Activated T-helper 1 cell treated with Interleukin-2 at 50 U/mL for 16 hours (primary cell): Measurements from ENCODE around the gene NACC1.
A peak's percentile ranks its signal among the peaks of the same experiment; 100 is the strongest.

ENCODE experiments used
- DNase-seq: peaks from one replicate; pipeline ENCODE4 v3.0.0-alpha.2; 2020; ENCODE audit warnings: low read depth

Gene NACC1

DNA sequence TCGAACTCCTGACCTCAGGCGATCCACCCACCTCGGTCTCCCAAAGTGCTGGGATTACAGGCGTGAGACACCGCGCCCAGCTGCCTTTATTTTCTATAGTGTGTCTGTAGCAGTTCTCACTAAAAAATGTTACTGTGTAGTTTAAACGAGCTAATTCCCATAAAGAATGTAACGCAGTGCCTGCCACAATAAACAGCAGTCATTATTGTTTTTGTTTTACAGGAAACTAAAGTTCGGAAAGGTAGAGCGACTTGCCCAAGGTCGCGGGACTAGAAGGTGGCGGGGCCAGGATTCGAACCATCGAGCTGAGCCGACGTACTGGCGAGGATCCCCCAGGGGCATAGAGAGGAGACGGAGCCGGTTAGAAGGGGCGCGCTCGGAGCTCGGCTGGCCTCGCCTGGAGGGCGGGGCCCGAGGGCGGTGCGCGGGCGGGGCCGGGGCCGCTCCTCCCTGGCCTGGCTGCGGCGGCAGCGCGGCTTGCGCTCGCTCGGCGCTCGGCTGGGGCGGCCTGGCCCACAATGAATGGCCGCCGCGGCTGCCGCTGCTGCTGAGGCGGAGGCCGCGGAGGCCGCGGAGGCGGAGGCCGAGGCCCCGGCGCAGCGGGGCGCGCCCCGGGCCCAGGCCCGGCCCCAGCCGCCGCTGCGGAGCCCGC, at the start of gene NACC1:
Gene NACC1, plus strand, starts transcription at position 493 of the 652 bp plus-strand sequence. CDS start 16,944 bp downstream, outside the sequence.
- peak; percentile 85 for DNase-seq

- no peak for DNase-seq
Observed at GRCh38 chr19:13069415-13070359, 48.4 kb upstream of the NACC1 start.

- DNase-seq = no peak
Observed at GRCh38 chr19:13070425-13071140, 47.5 kb upstream of the NACC1 start.

DNA sequence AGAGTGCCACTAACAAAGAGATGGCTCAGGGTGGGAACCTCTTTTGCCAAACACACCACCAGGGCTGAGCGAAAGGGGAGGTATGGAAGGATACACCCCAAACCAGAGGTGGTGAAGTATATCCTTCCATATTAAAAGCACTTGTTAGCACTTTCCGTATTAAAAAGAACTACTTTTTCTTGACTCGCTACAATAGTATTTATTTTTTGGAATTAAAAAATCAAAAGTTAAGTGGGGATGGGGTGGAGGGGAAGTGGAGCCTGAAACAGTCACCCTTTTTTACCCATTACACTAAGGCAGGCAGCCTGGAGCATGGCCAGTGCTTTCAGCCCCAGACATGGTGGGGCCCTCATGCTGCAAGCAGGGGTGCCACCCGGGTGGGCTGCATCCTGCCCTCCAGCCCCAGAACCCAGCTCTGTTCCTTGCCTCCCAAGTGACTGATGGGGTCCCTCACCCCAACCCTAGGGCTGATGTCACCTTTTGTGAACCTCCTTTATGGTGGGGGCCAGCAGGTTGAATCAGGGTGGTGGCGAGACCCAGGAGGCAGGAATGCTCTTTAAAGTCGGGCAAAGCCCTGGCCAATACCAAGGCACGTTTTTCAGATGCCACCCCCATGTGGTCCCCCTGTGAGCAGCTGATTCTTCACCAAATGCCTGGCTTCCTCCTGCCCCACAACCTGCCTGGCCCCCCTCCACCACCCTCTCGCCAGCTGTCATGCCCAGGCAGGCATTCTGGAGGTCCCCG, 46.4 kb upstream of the NACC1 start:
- DNase-seq = no peak

DNA sequence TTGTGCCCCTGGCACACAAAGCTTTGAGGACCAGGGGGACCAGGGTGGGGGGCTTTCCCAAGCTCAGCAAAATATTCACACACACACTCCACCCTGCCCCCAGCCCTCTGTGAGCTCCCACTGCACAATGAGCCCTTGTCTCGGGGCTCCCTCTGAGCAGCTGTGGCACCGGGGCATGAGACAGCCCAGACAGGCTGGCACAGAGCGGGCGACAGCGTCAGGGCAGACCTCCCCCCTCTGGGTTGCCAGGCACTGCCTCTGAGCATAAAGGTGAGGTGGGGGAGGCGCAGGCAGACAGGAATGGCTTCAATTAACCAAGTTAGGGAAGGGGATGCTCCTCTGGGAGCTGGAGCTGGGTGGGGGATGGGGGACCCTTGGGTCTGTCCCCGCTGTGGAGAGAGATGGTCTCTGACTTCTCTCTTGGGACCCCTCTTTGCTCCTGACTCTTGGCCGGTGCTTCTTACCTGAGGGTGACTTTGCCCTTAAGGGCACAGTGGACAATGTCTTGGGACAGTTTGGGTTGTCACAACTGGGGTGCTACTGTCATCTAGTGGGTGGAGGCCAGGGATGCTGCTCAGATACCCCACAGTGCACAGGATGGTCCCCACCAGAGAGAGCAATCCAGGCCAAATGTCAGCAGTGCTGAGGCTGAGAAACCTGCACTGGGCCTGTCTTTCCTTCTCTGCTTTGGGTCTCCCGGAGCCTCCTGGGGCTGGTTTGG, 45.7 kb upstream of the NACC1 start:
- no peak for DNase-seq

DNA sequence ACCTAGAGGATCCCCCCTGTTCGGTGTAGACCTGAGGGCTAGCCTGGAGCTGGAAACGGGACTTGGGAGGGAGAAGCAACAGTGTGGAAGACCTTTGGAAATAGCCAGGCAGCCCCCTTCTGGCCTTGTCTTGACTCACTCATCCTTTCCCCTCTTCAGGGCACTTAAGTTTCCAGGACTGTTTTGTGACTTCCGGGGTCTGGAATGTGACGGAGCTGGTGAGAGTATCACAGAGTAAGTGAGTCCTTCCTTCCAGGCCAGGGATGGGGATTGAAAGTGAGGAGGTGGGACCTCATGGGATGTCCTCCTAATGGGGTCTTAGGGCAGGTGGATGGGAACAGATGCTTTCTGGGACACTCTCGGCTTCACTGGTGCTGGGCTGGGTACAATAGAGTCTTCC, 44.8 kb upstream of the NACC1 start:
- no peak for DNase-seq

GRCh38 chr19:13074378-13074777, 43.7 kb upstream of the NACC1 start:
- DNase-seq = no peak

GRCh38 chr19:13076320-13076719, 41.7 kb upstream of the NACC1 start:
- DNase-seq = no peak

DNA sequence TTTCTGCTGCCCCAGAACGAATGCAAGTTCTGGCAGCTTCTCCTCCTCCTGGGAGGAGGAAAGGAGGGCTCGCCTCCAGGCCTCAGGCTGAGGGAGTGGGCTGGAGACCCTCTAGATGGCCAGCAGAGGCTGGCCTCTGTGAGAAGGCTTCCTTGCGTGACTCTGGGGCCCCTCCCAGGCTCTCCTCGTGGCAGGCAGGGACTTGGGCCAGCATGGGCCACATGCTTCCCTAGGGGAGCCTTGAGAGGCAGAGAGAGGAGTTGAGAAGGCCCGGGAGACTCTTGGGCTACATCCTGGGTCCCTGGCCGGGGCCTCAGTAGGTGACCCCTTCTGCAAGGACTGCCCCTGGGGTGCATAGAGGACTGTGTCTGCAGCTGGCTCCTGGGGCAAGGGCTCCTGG, 41.3 kb upstream of the NACC1 start:
- no peak for DNase-seq

GRCh38 chr19:13077240-13077639, 40.8 kb upstream of the NACC1 start:
- no peak for DNase-seq

GRCh38 chr19:13078381-13078780, 39.7 kb upstream of the NACC1 start:
- DNase-seq = no peak

GRCh38 chr19:13078897-13079541, 39.0 kb upstream of the NACC1 start:
- no peak for DNase-seq

GRCh38 chr19:13079542-13079986, 38.5 kb upstream of the NACC1 start:
- DNase-seq = no peak

DNA sequence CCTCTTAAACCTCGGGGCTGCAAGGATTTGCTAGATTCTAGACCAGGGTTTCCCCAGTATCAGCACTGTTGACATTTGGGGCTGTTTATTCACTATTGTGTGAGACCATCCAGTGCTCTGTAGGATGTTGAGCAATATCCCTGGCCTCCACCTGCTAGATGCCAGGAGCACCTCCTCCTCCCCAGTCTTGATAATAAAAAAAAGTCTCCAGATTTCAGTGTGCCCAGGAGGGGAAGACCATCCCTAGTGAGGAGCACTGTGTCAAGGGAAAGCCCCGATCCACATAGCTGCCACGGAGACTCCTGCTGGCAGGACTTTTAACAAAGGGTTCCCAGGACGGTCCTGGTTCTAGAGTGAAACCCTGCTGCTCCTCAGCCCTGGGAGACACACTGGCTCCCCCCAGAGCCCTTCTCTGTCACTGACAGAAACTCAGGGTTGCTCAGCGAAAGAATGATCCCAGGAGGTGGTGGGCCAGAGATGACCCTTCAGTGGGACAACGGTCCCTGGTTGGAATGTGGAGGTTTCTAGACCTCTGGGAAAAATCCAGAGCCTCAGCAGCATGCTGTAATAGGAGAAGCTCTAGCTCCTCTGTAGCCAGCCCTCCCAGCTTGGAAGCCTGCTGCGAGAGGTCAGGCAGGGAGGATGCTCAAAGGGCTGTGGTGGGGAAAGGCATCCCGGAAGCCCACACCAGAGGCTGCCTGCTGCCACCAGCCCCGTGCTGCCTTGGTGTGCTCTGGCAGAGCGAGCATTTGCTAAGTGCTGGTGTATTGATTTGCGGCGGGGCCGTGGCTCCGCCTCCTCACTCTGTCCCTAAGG, 35.7 kb upstream of the NACC1 start:
- no peak for DNase-seq

DNA sequence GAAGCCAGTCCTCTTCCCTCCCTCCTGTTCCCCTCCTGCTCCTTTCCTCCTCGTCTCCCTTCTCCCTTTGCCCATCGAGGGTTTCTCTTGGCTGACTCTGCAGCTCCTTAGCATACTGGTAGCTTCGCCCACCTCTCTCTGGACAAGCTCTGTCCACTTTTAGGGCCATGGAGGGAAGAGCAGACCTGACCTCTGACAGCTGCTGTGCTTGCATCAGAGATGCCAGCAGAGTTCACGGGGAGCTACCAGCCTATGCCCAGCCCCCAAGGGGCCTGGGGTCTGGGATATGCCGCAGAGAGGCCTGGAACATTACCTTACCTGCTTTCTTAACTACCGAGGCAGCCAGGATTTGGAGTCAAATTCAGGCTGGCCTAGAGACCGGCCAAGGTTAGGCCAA, 35.1 kb upstream of the NACC1 start:
- DNase-seq = no peak

DNA sequence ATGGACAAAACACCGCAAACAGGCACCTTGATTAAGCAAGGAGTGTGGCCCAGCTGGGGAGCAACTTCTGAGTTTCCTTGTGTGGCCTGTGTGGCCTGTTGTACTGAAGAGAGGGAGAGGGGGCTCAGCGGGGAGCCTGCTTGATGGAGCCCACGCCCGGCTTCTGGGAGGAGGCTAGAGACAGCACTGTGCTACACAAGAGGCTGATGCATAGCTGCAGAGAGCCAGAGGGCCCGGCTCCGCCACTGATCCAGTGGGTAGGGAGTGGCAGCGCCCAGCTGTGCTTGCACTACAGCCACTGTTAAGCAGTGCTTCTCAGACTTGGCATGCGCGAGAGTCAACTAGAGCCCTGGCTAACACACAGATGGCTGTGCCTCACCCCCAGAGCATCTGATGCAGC, 34.4 kb upstream of the NACC1 start:
- no peak for DNase-seq

GRCh38 chr19:13085666-13086065, 32.4 kb upstream of the NACC1 start:
- no peak for DNase-seq

GRCh38 chr19:13086341-13086740, 31.7 kb upstream of the NACC1 start:
- DNase-seq = no peak

- no peak for DNase-seq
Observed at GRCh38 chr19:13087295-13087694, 30.8 kb upstream of the NACC1 start.
